HG03064 (cell line): ENCODE measurements around the gene HDAC5.

Experiments used
- ATAC-seq: cut with Tn5 transposase; IDR thresholded peaks from one replicate; pipeline ENCODE4 v1.9.1; 2021; ENCODE audit warnings: low read depth; ENCODE audit not compliant: unreplicated experiment

The HDAC5 gene

GRCh38 chr17:44091200-44091997 lies 32.0 kb downstream of the HDAC5 start:
- no peak for ATAC-seq

GRCh38 chr17:44088254-44088653 lies 35.2 kb downstream of the HDAC5 start:
- ATAC-seq = no peak

- ATAC-seq = no peak
These were observed 36.1 kb downstream of the HDAC5 start for GRCh38 chr17:44087319-44087718.

DNA sequence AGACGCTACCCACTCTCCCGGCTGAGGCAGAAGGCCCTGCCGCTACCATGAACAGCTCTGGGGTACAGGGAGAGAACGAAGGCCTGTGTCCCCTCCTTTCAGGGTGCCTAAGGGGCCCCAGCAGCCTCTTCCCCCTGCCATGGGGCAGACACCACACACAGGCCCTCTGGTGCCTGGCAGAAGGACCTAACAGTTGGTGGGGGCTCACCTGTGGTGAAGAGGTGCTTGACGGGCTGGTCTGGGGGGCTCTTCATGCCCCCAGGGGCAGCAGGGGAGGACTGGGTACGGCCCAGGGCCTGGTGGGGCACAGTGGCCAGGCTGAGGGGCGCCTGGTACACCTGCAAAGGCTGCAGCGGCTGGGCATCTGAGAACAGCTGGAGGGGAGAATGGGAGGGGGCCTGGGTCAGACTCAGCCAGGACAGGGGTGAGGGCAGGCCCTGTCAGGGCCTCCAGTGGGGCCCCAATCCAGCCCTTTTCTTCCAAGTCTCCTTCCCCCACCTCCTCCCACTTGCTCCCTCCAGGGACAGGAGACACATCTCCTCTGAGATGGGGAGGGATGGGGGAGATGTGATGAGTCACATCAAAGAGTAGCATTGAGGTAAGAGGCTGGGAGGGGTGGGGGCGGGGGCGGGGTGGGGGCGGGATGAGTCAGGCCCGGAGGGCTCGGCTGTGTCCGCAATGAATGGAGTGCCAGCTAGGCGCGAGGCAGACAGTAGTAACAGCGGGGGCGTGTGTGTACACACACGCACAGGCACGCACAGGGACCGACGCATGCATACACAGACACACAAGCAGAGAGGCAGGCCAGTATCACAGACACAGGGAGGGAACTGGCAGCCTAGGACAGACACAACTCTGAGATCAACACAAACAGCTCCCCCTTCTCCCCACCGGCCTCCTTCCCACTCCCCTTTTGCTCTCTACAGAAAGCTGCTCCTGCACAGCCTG lies 36.8 kb downstream of the HDAC5 start:
- ATAC-seq = no peak

DNA sequence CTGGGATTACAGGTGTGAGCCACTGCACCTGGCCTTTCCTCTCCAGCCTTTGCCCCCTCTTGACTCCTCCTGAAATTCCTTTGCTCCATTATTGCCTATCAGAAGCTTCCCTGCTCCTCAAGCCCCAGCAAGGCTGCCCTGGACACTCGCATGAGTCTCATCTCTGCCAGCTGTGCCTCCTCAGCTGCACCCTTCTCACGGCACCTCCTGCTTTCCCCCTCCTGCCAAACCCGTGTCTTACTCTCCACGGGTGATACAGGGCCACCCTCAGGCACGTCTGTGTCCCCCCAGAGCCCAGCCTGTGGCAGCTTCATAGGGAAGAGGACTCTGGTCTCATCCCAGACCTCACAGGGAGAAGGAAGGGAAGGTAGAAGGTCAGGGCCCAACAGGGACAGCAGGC lies 37.5 kb downstream of the HDAC5 start:
- no peak for ATAC-seq

DNA sequence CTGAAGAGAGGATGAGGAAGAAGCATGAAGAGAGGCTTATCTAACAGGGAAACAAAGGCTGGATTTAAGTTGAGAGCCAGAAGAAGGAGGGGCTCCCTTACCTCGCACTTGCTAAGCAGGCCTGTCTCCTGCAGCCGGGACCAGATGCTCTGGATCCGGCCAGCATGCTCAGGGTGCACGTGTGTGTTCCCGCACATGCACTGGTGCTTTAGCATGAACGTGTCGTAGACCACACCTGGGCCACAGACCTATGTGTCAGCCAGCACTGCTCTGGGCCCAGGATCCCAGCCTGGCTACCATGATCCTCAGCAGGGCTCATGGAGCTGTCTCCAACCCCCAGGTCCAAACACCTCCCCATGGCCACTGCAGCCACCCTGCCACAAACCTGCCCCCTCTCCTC lies 38.5 kb downstream of the HDAC5 start:
- ATAC-seq = no peak

DNA sequence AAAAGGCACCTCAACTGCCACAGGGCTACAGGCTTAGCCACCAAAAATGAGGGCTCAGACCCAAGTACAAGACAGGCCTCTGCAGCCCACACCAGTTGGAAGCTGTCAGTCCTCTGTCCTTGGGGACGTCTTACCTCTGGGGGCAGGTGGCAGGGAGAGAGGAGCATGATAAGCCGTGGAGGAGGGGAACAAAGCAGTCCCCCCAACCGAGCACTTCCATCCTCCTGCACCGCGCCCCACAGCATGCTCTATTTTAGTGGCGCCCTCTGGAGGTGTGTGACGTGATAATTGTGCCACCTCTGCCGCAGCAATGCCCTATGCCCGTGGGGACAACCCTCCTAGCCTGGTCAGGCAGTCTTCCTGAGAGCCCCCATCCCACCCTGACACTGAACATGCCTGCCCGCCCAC lies 39.3 kb downstream of the HDAC5 start:
- no peak for ATAC-seq

- no peak for ATAC-seq
These were observed 40.1 kb downstream of the HDAC5 start for GRCh38 chr17:44083250-44083849.

GRCh38 chr17:44082256-44082927 lies 41.0 kb downstream of the HDAC5 start:
- ATAC-seq = no peak

DNA sequence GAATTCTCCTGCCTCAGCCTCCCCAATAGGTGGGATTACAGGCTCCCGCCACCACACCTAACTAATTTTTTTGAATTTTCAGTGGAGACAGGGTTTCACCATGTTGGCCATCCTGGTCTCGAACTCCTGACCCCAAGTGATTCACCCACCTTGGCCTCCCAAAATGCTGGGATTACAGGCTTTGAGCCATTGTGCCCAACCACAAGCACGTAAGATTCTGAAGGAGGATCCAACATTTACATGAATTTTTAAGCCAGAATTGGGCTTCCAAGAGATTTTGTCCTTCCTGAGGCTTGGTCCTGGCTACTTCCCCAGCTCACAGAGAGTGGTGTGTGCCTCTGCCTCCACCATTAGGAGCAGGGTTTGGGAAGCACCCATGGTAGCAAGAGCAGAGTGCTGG lies 41.8 kb downstream of the HDAC5 start:
- no peak for ATAC-seq

GRCh38 chr17:44079877-44080821 lies 43.3 kb downstream of the HDAC5 start:
- ATAC-seq = no peak

GRCh38 chr17:44078412-44078811 lies 45.0 kb downstream of the HDAC5 start:
- ATAC-seq = no peak

- ATAC-seq = no peak
These were observed 45.9 kb downstream of the HDAC5 start for GRCh38 chr17:44077595-44077909.

GRCh38 chr17:44076716-44077594 lies 46.5 kb downstream of the HDAC5 start:
- ATAC-seq = no peak

DNA sequence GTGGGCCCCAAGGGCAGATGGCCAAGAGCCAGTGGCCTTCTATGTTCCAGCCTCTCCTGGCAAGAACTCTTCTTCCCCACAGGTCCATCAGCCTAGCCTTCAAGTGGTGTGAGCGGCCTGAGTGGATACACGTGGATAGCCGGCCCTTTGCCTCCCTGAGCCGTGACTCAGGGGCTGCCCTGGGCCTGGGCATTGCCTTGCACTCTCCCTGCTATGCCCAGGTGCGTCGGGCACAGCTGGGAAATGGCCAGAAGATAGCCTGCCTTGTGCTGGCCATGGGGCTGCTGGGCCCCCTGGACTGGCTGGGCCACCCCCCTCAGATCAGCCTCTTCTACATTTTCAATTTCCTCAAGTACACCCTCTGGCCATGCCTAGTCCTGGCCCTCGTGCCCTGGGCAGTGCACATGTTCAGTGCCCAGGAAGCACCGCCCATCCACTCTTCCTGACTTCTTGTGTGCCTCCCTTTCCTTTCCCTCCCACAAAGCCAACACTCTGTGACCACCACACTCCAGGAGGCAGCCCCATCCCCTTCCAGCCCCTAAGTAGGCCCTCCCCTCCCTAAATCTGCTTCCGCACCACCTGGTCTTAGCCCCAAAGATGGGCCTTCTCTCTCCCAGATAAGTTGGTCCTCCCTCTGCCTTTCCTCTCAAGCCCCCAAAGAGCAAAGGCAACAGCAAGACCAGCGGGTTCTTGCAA lies 47.7 kb downstream of the HDAC5 start:
- ATAC-seq = no peak

DNA sequence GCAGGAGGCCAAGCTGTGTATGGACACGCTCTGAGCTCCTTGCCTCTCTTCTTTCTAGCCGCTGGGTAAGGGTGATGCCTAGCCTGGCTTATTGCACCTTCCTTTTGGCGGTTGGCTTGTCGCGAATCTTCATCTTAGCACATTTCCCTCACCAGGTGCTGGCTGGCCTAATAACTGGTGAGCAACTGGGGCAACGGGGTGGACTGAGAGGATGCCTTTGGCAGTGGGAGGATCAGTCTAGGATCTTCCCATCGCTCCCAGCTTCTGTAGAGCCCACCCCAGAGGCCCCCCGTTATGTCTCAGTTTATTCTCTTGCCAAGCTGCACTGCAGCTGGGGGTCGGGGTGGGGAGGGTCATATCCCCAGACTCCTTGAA lies 48.5 kb downstream of the HDAC5 start:
- no peak for ATAC-seq

DNA sequence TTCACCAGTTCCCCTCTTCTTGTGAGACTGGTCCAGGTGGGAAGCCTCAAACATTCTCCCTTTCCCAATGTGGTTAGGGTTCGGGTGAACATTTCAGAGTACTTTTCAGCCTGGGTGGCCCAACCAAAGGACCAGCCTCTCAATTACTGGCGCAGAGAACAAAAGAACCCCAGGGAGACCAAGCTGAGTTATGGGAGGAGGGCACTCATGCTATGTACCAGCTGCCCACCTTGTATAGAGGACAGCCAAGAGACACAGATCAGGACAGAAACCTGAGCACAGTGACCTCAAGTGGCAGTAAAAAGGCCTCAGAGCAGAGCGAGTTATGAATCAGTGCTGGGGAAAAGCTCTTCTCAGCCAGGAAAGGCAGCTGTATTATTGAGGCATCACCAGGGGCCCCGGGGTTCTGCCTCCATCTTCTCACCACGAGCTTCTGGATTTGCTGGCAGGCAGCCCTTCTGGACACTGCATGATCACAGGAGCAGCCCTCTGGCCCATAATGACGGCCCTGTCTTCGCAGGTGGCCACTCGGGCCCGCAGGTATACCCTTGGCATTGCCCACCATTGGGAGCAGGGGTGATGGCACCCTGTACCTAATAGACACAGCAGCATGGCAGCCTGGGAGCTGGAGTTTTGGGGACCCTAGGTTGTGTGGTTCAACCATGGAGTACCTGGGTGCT lies 49.1 kb downstream of the HDAC5 start:
- no peak for ATAC-seq

- ATAC-seq = no peak
These were observed 51.7 kb downstream of the HDAC5 start for GRCh38 chr17:44071772-44072171.
